GM12891 (cell line): ENCODE measurements around the gene LRRC27.

Experiments
- POLR2A ChIP-seq: IDR thresholded peaks from 2 replicates; pipeline ENCODE4 v1.6.1; 2011; ENCODE audit warnings: low read depth, low read length, control low read depth
- POLR2AphosphoS5 ChIP-seq: IDR thresholded peaks from 2 replicates; pipeline ENCODE4 v1.6.1; 2011; ENCODE audit warnings: low read depth, low read length, control low read depth

DNA sequence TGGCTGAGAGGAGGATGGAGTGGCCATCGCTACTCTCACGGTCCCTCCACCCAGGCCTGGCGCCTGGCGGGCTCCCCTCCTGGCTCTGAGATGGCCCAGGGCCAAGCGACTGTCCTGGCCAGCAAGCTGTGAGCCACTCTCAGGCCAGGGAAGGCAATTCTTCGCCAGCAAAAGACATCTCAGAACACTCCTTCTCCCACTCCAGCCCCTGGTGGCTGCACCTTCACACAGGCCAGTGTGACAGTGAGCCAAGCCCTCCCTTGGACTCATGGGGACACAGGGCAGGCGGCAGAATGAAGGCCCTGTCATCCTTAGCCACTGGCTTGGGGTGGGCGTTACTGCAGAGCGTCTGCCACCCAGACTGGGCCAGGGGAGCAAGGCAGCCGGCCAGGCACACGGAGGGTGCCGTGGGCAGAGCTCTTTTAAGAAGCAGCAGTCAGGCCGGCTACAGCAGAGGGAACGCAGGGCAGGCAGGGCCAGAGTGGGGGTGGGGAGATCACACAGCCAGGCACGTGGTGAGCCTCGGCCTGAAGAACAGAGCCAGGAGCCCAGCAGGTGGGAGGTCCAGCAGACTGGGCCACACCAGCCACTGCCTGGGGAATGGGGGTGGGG, 38.7 kb upstream of the LRRC27 start:
- TF ChIP-seq POLR2A (no peak), POLR2AphosphoS5 (no peak)
